A673 (cell line): ENCODE data around the gene ADRM1. TPM values are rescaled to one million over a fixed set of nuclear protein-coding genes. Genes with fewer than 3 reads are reported as not detected.

Experiments
- BruUV-seq: library from RNA; stranded (reverse); fragments of 400-500 nt; replicated peaks from 2 replicates; lab custom pipeline; 2021; lab: Mats Ljungman, UMichigan
- CTCF ChIA-PET: fragments of 300-600 bp; sonication (Branson Sonifier 250); formaldehyde crosslinking; loops from one replicate; lab custom pipeline; 2022; ENCODE audit warnings: antibody characterized with exemption; lab: Charles Lee
- POLR2A ChIA-PET: fragments of 300-600 bp; sonication (Branson Sonifier 250); formaldehyde crosslinking; loops from one replicate; lab custom pipeline; 2022; ENCODE audit warnings: antibody characterized with exemption; ENCODE audit not compliant: low non-redundant PET; lab: Charles Lee
- DNase-seq: peaks from one replicate; pipeline ENCODE4 v3.0.0-alpha.2; 2015; ENCODE audit warnings: low spot score
- H3K27ac ChIP-seq: fragments of 200-600 bp; sonication (generic); 2 replicates; pipeline ENCODE4 v1.5.1; 2016; ENCODE audit warnings: mixed run types, low read depth, mild to moderate bottlenecking, mixed read lengths, antibody characterized with exemption, low read length; ENCODE audit not compliant: poor library complexity, severe bottlenecking
- H3K27me3 ChIP-seq: fragments of 200-600 bp; sonication (generic); replicated peaks from 2 replicates; pipeline ENCODE4 v1.6.1; 2017; ENCODE audit warnings: mixed run types, low read depth, mild to moderate bottlenecking, mixed read lengths, antibody characterized with exemption, low read length; ENCODE audit not compliant: insufficient read depth, poor library complexity
- H3K36me3 ChIP-seq: fragments of 200-600 bp; sonication (generic); 2 replicates; pipeline ENCODE4 v1.6.1; 2016; ENCODE audit warnings: mixed run types, mild to moderate bottlenecking, mixed read lengths, antibody characterized with exemption, low read length; ENCODE audit not compliant: insufficient read depth, poor library complexity, severe bottlenecking
- H3K4me1 ChIP-seq: fragments of 200-600 bp; sonication (generic); 2 replicates; pipeline ENCODE4 v1.6.1; 2017; ENCODE audit warnings: mixed run types, mild to moderate bottlenecking, mixed read lengths, antibody characterized with exemption, low read length; ENCODE audit not compliant: insufficient read depth, poor library complexity, severe bottlenecking
- H3K4me3 ChIP-seq: fragments of 200-600 bp; sonication (generic); 2 replicates; pipeline ENCODE4 v1.5.1; 2016; ENCODE audit warnings: low read depth, mixed run types, mild to moderate bottlenecking, mixed read lengths, low read length; ENCODE audit not compliant: poor library complexity, severe bottlenecking
- H3K9me3 ChIP-seq: fragments of 200-600 bp; sonication (generic); 2 replicates; pipeline ENCODE4 v1.6.1; 2016; ENCODE audit warnings: mixed run types, low read depth, mild to moderate bottlenecking, mixed read lengths, antibody characterized with exemption, low read length; ENCODE audit not compliant: poor library complexity, severe bottlenecking
- CTCF ChIP-seq: fragments of 300-800, 200-600 bp; sonication (generic); conservative IDR thresholded peaks from 2 replicates; pipeline ENCODE4 v1.5.1; 2017; ENCODE audit warnings: low read depth, mild to moderate bottlenecking, antibody characterized with exemption, low read length, moderate library complexity, mixed read lengths
- EZH2 ChIP-seq: fragments of 200-600 bp; sonication (generic); IDR thresholded peaks from 2 replicates; pipeline ENCODE4 v1.6.1; 2017; ENCODE audit warnings: borderline replicate concordance, low read depth, mild to moderate bottlenecking, mixed read lengths, antibody characterized with exemption, low read length; ENCODE audit not compliant: poor library complexity, severe bottlenecking
- intact Hi-C: fragments of 100-400 bp; cut with micrococcal nuclease; formaldehyde crosslinking; loops from one replicate; pipeline ENCODE4 v1.10.0; 2022; ENCODE audit not compliant: unreplicated experiment
- total RNA-seq: library from RNA; stranded (reverse); gene quantifications from 2 replicates; pipeline ENCODE4 v1.2.3, GENCODE V29; 2021

Gene ADRM1
- total RNA-seq, 1 experiment from 2014 or later: 252 TPM

- Histone ChIP-seq H3K27me3 (no peaks in the 10 kb centered on the region), H3K4me1 (no peaks in the 10 kb centered on the region), H3K9me3 (no peaks in the 10 kb centered on the region), H3K36me3 (no peaks in the 10 kb centered on the region), H3K27ac (no peak overlapping the region), H3K4me3 (no peak overlapping the region)
- BruUV-seq: no TSS peak
- intact Hi-C loops: no loop called here
- TF ChIP-seq CTCF (no peak), EZH2 (no peak)
- DNase-seq: no peak
- POLR2A ChIA-PET: no interaction called here
- CTCF ChIA-PET: no interaction called here
Measured at GRCh38 chr20:62322492-62323041, 19.8 kb downstream of the ADRM1 start.

DNA sequence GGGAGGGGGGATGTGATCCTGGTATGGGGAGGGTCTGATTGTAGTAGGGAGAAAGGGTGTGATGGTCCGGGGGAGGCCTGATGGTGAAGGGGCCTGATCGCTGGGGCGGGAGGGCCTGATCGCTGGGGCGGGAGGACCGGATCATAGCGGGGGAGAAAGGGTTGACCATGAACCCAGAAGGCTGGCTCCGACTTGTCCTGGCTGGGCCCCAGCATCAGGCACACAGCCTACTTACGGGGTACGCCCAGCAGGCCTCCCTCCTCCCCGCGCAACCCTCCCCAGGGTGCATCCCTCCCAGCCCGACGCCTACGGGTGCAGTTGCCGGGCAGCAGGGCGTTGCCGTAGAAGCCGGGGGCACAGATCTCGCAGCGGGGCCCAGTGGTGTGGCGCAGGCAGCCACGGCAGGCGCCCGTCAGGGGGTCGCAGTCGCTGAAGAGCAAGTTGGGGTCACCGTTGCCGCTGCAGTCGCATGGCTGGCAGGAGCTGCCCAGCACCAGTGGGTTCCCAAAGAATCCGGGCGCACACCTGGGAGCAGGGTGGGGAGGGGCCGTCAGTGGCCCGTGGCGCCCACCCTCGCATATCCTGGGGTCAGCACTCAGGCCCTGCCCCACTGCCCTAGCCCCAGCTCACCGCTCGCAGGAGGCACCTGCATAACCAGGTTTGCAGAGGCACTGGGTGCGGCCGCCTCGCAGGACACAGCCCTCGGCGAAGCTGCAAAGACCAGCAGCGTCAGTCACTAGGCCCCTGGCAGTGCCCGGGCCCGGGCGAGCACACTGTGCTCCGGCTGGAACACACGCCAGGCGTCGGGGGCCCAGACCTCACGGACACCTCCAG lies 20.6 kb downstream of the ADRM1 start:
- POLR2A ChIA-PET: no interaction called here

More for the DNA sequence above, 20.6 kb downstream of the ADRM1 start:
- no peak for TF ChIP-seq EZH2
- TF ChIP-seq CTCF: no peak
- Histone ChIP-seq H3K9me3 (no peaks in the 10 kb centered on the region), H3K4me1 (no peaks in the 10 kb centered on the region), H3K4me3 (no peak overlapping the region), H3K27ac (no peak overlapping the region), H3K27me3 (no peaks in the 10 kb centered on the region), H3K36me3 (no peaks in the 10 kb centered on the region)
- no peak for DNase-seq
- intact Hi-C loops: no loop called here
- no TSS peak for BruUV-seq
- CTCF ChIA-PET: no interaction called here
